Measurements from ENCODE around the gene DYRK1A.
"Not testable (repeated sequence)": the region's sequence is repeated elsewhere in the genome, so short reads cannot be mapped to it uniquely, and the experiment has no call there.

DYRK1A gene

GRCh38 chr21:37366482-37367316, at the start of gene DYRK1A:
Gene DYRK1A (plus strand): TSS chr21:37366773. CDS start chr21:37420375, 53,602 bp downstream.
- FAIRE-seq: peak; percentile 96

- no peak for FAIRE-seq
Measured at GRCh38 chr21:37319551-37319950, 47.0 kb upstream of the DYRK1A start.

GRCh38 chr21:37322084-37322483, 44.5 kb upstream of the DYRK1A start:
- no peak for FAIRE-seq

GRCh38 chr21:37324558-37324957, 42.0 kb upstream of the DYRK1A start:
- FAIRE-seq: no peak

- not testable (repeated sequence) for FAIRE-seq
Measured at GRCh38 chr21:37328147-37328546, 38.4 kb upstream of the DYRK1A start.

GRCh38 chr21:37331411-37331810, 35.2 kb upstream of the DYRK1A start:
- no peak for FAIRE-seq

- FAIRE-seq: no peak
Measured at GRCh38 chr21:37335053-37335452, 31.5 kb upstream of the DYRK1A start.

- no peak for FAIRE-seq
Measured at GRCh38 chr21:37337179-37337578, 29.4 kb upstream of the DYRK1A start.

- no peak for FAIRE-seq
Measured at GRCh38 chr21:37337831-37338230, 28.7 kb upstream of the DYRK1A start.

GRCh38 chr21:37338671-37339551, 27.7 kb upstream of the DYRK1A start:
- FAIRE-seq: peak; percentile 53

- FAIRE-seq: no peak
Measured at GRCh38 chr21:37339552-37339939, 27.0 kb upstream of the DYRK1A start.

GRCh38 chr21:37341254-37341960, 25.2 kb upstream of the DYRK1A start:
- no peak for FAIRE-seq

- no peak for FAIRE-seq
Measured at GRCh38 chr21:37342046-37342632, 24.4 kb upstream of the DYRK1A start.

- FAIRE-seq: no peak
Measured at GRCh38 chr21:37346841-37347430, 19.6 kb upstream of the DYRK1A start.

GRCh38 chr21:37348664-37349063, 17.9 kb upstream of the DYRK1A start:
- FAIRE-seq: no peak

GRCh38 chr21:37350472-37350871, 16.1 kb upstream of the DYRK1A start:
- FAIRE-seq: no peak

GRCh38 chr21:37356706-37357105, 9.9 kb upstream of the DYRK1A start:
- FAIRE-seq: no peak

GRCh38 chr21:37357691-37358090, 8.9 kb upstream of the DYRK1A start:
- FAIRE-seq: no peak

GRCh38 chr21:37358397-37358796, 8.2 kb upstream of the DYRK1A start:
- FAIRE-seq: no peak

- no peak for FAIRE-seq
Measured at GRCh38 chr21:37363936-37364335, 2.6 kb upstream of the DYRK1A start.

GRCh38 chr21:37364722-37365121, 1.9 kb upstream of the DYRK1A start:
- no peak for FAIRE-seq
